C4-2B (cell line): ENCODE results near the gene MAGEA4.

Experiments
- CTCF ChIP-seq: fragments of 450-650 bp; conservative IDR thresholded peaks from 2 replicates; pipeline ENCODE4 v1.5.1; 2017; ENCODE audit warnings: mild to moderate bottlenecking
- ZFX ChIP-seq: fragments of 450-650 bp; IDR thresholded peaks from 2 replicates; pipeline ENCODE4 v1.6.1; 2017

- TF ChIP-seq CTCF (no peak), ZFX (no peak)
Measured at GRCh38 chrX:151880895-151881294, 31.8 kb upstream of the MAGEA4 start.
